Measurements from ENCODE around the gene RIMBP3B.
"Not testable (repeated sequence)": the region's sequence is repeated elsewhere in the genome, so short reads cannot be mapped to it uniquely, and the experiment has no call there.

Gene RIMBP3B

GRCh38 chr22:21401197-21401969 is 17.8 kb downstream of the RIMBP3B start:
- not testable (repeated sequence) for H3K36me3 ChIP-seq (ENCODE audit: insufficient read depth, low read length); H4K20me1 ChIP-seq (ENCODE audit: insufficient read depth, low read length, poor library complexity, severe bottlenecking); H2AFZ ChIP-seq (ENCODE audit: low read length); H3K9me2 ChIP-seq (replicated peaks; ENCODE audit: low read depth, low read length); H3K9me3 ChIP-seq (ENCODE audit: insufficient read depth, low read depth, low read length); H3K4me3 ChIP-seq (ENCODE audit: low read length, poor library complexity, severe bottlenecking); H3K4me1 ChIP-seq (ENCODE audit: insufficient read depth, low read length, poor library complexity, severe bottlenecking); H3K4me2 ChIP-seq (ENCODE audit: low read depth, low read length, poor library complexity, severe bottlenecking); H3K9ac ChIP-seq (ENCODE audit: low read depth, low read length, poor library complexity, severe bottlenecking); H3F3A ChIP-seq (ENCODE audit: low read depth); H3K27me3 ChIP-seq (ENCODE audit: insufficient read depth, low read length, poor library complexity, severe bottlenecking); H3K79me2 ChIP-seq (ENCODE audit: insufficient read depth, low read length)

GRCh38 chr22:21402763-21403314 is 19.3 kb downstream of the RIMBP3B start:
- not testable (repeated sequence) for H3K4me3 ChIP-seq (ENCODE audit: low read length, poor library complexity, severe bottlenecking); H3K4me1 ChIP-seq (ENCODE audit: insufficient read depth, low read length, poor library complexity, severe bottlenecking); H4K20me1 ChIP-seq (ENCODE audit: insufficient read depth, low read length, poor library complexity, severe bottlenecking); H3F3A ChIP-seq (ENCODE audit: low read depth); H3K9me3 ChIP-seq (ENCODE audit: insufficient read depth, low read depth, low read length); H3K36me3 ChIP-seq (ENCODE audit: insufficient read depth, low read length); H3K27me3 ChIP-seq (ENCODE audit: insufficient read depth, low read length, poor library complexity, severe bottlenecking); H2AFZ ChIP-seq (ENCODE audit: low read length); H3K9me2 ChIP-seq (replicated peaks; ENCODE audit: low read depth, low read length); H3K9ac ChIP-seq (ENCODE audit: low read depth, low read length, poor library complexity, severe bottlenecking); H3K79me2 ChIP-seq (ENCODE audit: insufficient read depth, low read length); H3K4me2 ChIP-seq (ENCODE audit: low read depth, low read length, poor library complexity, severe bottlenecking)

GRCh38 chr22:21407139-21407538 is 23.6 kb downstream of the RIMBP3B start:
- H3K36me3 ChIP-seq (ENCODE audit: insufficient read depth, low read length); H4K20me1 ChIP-seq (ENCODE audit: insufficient read depth, low read length, poor library complexity, severe bottlenecking); H3K9me2 ChIP-seq (replicated peaks; ENCODE audit: low read depth, low read length); H3K4me2 ChIP-seq (ENCODE audit: low read depth, low read length, poor library complexity, severe bottlenecking); H3K4me3 ChIP-seq (ENCODE audit: low read length, poor library complexity, severe bottlenecking); H3K79me2 ChIP-seq (ENCODE audit: insufficient read depth, low read length); H2AFZ ChIP-seq (ENCODE audit: low read length); H3K9ac ChIP-seq (ENCODE audit: low read depth, low read length, poor library complexity, severe bottlenecking); H3K4me1 ChIP-seq (ENCODE audit: insufficient read depth, low read length, poor library complexity, severe bottlenecking); H3K9me3 ChIP-seq (ENCODE audit: insufficient read depth, low read depth, low read length); H3K27me3 ChIP-seq (ENCODE audit: insufficient read depth, low read length, poor library complexity, severe bottlenecking); H3F3A ChIP-seq (ENCODE audit: low read depth): not testable (repeated sequence)

GRCh38 chr22:21407792-21408191 is 24.2 kb downstream of the RIMBP3B start:
- H2AFZ ChIP-seq (ENCODE audit: low read length); H3K79me2 ChIP-seq (ENCODE audit: insufficient read depth, low read length); H3K9me2 ChIP-seq (replicated peaks; ENCODE audit: low read depth, low read length); H3K9ac ChIP-seq (ENCODE audit: low read depth, low read length, poor library complexity, severe bottlenecking); H3K27me3 ChIP-seq (ENCODE audit: insufficient read depth, low read length, poor library complexity, severe bottlenecking); H3F3A ChIP-seq (ENCODE audit: low read depth); H3K36me3 ChIP-seq (ENCODE audit: insufficient read depth, low read length); H3K9me3 ChIP-seq (ENCODE audit: insufficient read depth, low read depth, low read length); H3K4me1 ChIP-seq (ENCODE audit: insufficient read depth, low read length, poor library complexity, severe bottlenecking); H4K20me1 ChIP-seq (ENCODE audit: insufficient read depth, low read length, poor library complexity, severe bottlenecking); H3K4me2 ChIP-seq (ENCODE audit: low read depth, low read length, poor library complexity, severe bottlenecking); H3K4me3 ChIP-seq (ENCODE audit: low read length, poor library complexity, severe bottlenecking): not testable (repeated sequence)

GRCh38 chr22:21416375-21416774 is 32.8 kb downstream of the RIMBP3B start:
- not testable (repeated sequence) for H3K36me3 ChIP-seq (ENCODE audit: insufficient read depth, low read length); H3K4me1 ChIP-seq (ENCODE audit: insufficient read depth, low read length, poor library complexity, severe bottlenecking); H3K4me2 ChIP-seq (ENCODE audit: low read depth, low read length, poor library complexity, severe bottlenecking); H3K9me3 ChIP-seq (ENCODE audit: insufficient read depth, low read depth, low read length); H3F3A ChIP-seq (ENCODE audit: low read depth); H4K20me1 ChIP-seq (ENCODE audit: insufficient read depth, low read length, poor library complexity, severe bottlenecking); H3K9ac ChIP-seq (ENCODE audit: low read depth, low read length, poor library complexity, severe bottlenecking); H3K4me3 ChIP-seq (ENCODE audit: low read length, poor library complexity, severe bottlenecking); H2AFZ ChIP-seq (ENCODE audit: low read length); H3K79me2 ChIP-seq (ENCODE audit: insufficient read depth, low read length); H3K9me2 ChIP-seq (replicated peaks; ENCODE audit: low read depth, low read length); H3K27me3 ChIP-seq (ENCODE audit: insufficient read depth, low read length, poor library complexity, severe bottlenecking)

DNA sequence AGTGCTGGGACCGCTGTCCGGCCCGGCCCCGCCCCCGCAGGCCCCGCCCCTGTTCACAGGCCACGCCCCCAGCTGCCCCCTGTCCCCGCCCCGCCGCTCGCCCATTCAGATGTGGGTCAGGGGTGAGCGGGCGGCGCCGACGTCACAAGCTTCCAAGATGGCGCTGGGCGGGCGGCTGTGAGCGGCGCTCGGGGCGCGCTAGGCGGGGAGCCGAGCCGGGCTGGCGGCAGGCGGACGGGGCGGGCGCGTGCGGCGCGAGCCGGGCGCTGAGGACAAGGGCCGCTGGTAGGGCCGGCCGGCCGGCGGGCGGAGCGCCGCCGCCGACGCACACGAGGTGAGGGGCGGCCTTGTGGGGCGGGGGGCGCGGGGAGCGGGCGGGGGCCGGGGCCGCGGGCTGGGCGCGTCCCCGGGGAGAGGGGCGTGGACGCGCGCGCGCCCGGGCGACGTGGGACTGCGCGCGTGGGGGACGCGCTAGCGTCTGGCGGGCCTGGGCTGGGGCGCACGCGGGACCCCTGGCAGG is 33.7 kb downstream of the RIMBP3B start, which contains the start of gene HIC2:
HIC2 (plus strand) TSS at position 145 of the 520 bp plus-strand sequence. CDS start 25,461 bp downstream, outside the sequence.
- not testable (repeated sequence) for H3K9me2 ChIP-seq (replicated peaks; ENCODE audit: low read depth, low read length); H3K9ac ChIP-seq (ENCODE audit: low read depth, low read length, poor library complexity, severe bottlenecking); H3K4me2 ChIP-seq (ENCODE audit: low read depth, low read length, poor library complexity, severe bottlenecking); H3K27me3 ChIP-seq (ENCODE audit: insufficient read depth, low read length, poor library complexity, severe bottlenecking); H3K36me3 ChIP-seq (ENCODE audit: insufficient read depth, low read length); H3K79me2 ChIP-seq (ENCODE audit: insufficient read depth, low read length); H3F3A ChIP-seq (ENCODE audit: low read depth); H4K20me1 ChIP-seq (ENCODE audit: insufficient read depth, low read length, poor library complexity, severe bottlenecking); H3K4me1 ChIP-seq (ENCODE audit: insufficient read depth, low read length, poor library complexity, severe bottlenecking); H3K9me3 ChIP-seq (ENCODE audit: insufficient read depth, low read depth, low read length); H2AFZ ChIP-seq (ENCODE audit: low read length)
- H3K4me3 ChIP-seq (ENCODE audit: low read length, poor library complexity, severe bottlenecking) = peak within 1 kb of the TSS; percentile 68

DNA sequence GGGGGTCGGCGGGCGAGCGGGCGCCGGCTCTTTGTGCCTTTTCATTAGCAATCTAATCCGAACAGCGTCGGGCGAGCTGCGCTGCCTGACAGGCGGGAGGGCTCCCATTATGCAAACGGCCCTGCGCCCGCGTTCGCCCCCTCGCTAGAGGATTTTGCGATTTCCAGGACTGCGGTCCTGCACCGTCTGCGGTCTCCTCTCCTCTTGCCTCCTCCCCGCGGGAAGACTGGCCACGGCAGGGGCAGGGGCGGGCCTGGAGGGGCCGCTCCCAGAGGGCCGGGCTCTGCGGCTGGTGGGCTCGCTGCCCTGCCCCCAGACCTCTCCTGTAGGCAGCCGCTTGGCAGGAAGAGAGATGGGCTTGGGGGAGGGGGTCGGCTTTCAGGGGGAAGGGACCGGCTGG is 34.3 kb downstream of the RIMBP3B start:
- H3K9me3 ChIP-seq (ENCODE audit: insufficient read depth, low read depth, low read length); H3K79me2 ChIP-seq (ENCODE audit: insufficient read depth, low read length); H3K27me3 ChIP-seq (ENCODE audit: insufficient read depth, low read length, poor library complexity, severe bottlenecking); H3K9me2 ChIP-seq (replicated peaks; ENCODE audit: low read depth, low read length); H3K4me1 ChIP-seq (ENCODE audit: insufficient read depth, low read length, poor library complexity, severe bottlenecking); H2AFZ ChIP-seq (ENCODE audit: low read length); H3K9ac ChIP-seq (ENCODE audit: low read depth, low read length, poor library complexity, severe bottlenecking); H3K4me2 ChIP-seq (ENCODE audit: low read depth, low read length, poor library complexity, severe bottlenecking); H4K20me1 ChIP-seq (ENCODE audit: insufficient read depth, low read length, poor library complexity, severe bottlenecking); H3F3A ChIP-seq (ENCODE audit: low read depth); H3K36me3 ChIP-seq (ENCODE audit: insufficient read depth, low read length): not testable (repeated sequence)
- H3K4me3 ChIP-seq (ENCODE audit: low read length, poor library complexity, severe bottlenecking) = peak overlapping the region; percentile 68
